OCI-LY7 (cell line): ENCODE results near the gene CAT. TPM values are rescaled to one million over a fixed set of nuclear protein-coding genes. Genes with fewer than 3 reads are reported as not detected.

Experiments used
- BruUV-seq: library from RNA; stranded (reverse); fragments of 400-500 nt; replicated peaks from 2 replicates; lab custom pipeline; 2021; lab: Mats Ljungman, UMichigan
- CTCF ChIA-PET: fragments of 300-600 bp; sonication (Branson Sonifier 250); formaldehyde crosslinking; loops from one replicate; lab custom pipeline; 2022; ENCODE audit warnings: antibody characterized with exemption; ENCODE audit not compliant: unreplicated experiment; lab: Charles Lee
- POLR2A ChIA-PET: fragments of 300-600 bp; sonication (Branson Sonifier 250); formaldehyde crosslinking; loops from one replicate; lab custom pipeline; 2022; ENCODE audit warnings: antibody characterized with exemption; lab: Charles Lee
- DNase-seq: peaks from one replicate; pipeline ENCODE4 v3.0.0-alpha.2; 2015; ENCODE audit warnings: low spot score
- H2AFZ ChIP-seq: fragments of 200-600 bp; sonication (generic), shearing (Covaris generic); 2 replicates; pipeline ENCODE4 v1.6.1; 2014; ENCODE audit warnings: mild to moderate bottlenecking, antibody characterized with exemption, low read length, moderate library complexity
- H3K27ac ChIP-seq: fragments of 200-600 bp; sonication (generic); 2 replicates; pipeline ENCODE4 v1.5.1; 2014; ENCODE audit warnings: mixed run types, low read depth, mild to moderate bottlenecking, moderate library complexity, low read length, inconsistent platforms; ENCODE audit not compliant: poor library complexity, severe bottlenecking
- H3K36me3 ChIP-seq: fragments of 200-600 bp; sonication (generic); 2 replicates; pipeline ENCODE4 v1.6.1; 2014; ENCODE audit warnings: mild to moderate bottlenecking, antibody characterized with exemption, low read length, moderate library complexity, mixed read lengths; ENCODE audit not compliant: insufficient read depth
- H3K4me1 ChIP-seq: fragments of 200-600 bp; sonication (generic); 2 replicates; pipeline ENCODE4 v1.5.1; 2014; ENCODE audit warnings: mild to moderate bottlenecking, low read length; ENCODE audit not compliant: insufficient read depth, poor library complexity, severe bottlenecking
- H3K4me2 ChIP-seq: fragments of 200-600 bp; sonication (generic); 2 replicates; pipeline ENCODE4 v1.6.1; 2014; ENCODE audit warnings: mild to moderate bottlenecking, low read length
- H3K4me3 ChIP-seq: fragments of 200-600 bp; sonication (generic); 2 replicates; pipeline ENCODE4 v1.5.1; 2014; ENCODE audit warnings: mild to moderate bottlenecking, low read depth, low read length; ENCODE audit not compliant: poor library complexity, severe bottlenecking
- H3K79me2 ChIP-seq: fragments of 200-600 bp; sonication (generic); 2 replicates; pipeline ENCODE4 v1.6.1; 2016; ENCODE audit warnings: low read depth, mild to moderate bottlenecking, low read length, moderate library complexity, mixed read lengths; ENCODE audit not compliant: insufficient read depth
- H3K9me2 ChIP-seq: fragments of 200-600 bp; sonication (generic); 2 replicates; pipeline ENCODE4 v1.6.1; 2016; ENCODE audit warnings: mild to moderate bottlenecking, low read length, mixed read lengths; ENCODE audit not compliant: insufficient read depth
- H3K9me3 ChIP-seq: fragments of 200-600 bp; sonication (generic); 2 replicates; pipeline ENCODE4 v1.6.1; 2014; ENCODE audit warnings: mild to moderate bottlenecking, mixed run types, low read length, mixed read lengths
- H4K20me1 ChIP-seq: fragments of 200-600 bp; sonication (generic); 2 replicates; pipeline ENCODE4 v1.6.1; 2014; ENCODE audit warnings: mild to moderate bottlenecking, antibody characterized with exemption, low read length, moderate library complexity, mixed read lengths; ENCODE audit not compliant: insufficient read depth
- CTCF ChIP-seq: fragments of 200-600 bp; sonication (generic); conservative IDR thresholded peaks from 2 replicates; pipeline ENCODE4 v1.5.1; 2014; ENCODE audit warnings: mild to moderate bottlenecking, antibody characterized with exemption, low read length, moderate library complexity, mixed read lengths
- EZH2phosphoT487 ChIP-seq: fragments of 200-600 bp; sonication (generic); IDR thresholded peaks from 2 replicates; pipeline ENCODE4 v1.6.1; 2018; ENCODE audit warnings: low read depth, borderline replicate concordance, mild to moderate bottlenecking, mixed run types, antibody characterized with exemption, low read length, moderate library complexity, mixed read lengths
- intact Hi-C: fragments of 100-400 bp; cut with micrococcal nuclease; formaldehyde crosslinking; loops from one replicate; pipeline ENCODE4 v1.10.0; 2022; ENCODE audit not compliant: unreplicated experiment
- total RNA-seq, 2 experiments: library from RNA; depleted of rRNA in 1 of 2; stranded (reverse); fragments of >200 nt in 1 of 2; shearing (Covaris generic) in 1 of 2; gene quantifications; 2 replicates each; pipeline ENCODE4 v1.2.3, GENCODE V29; 2014 to 2022

Gene CAT
- total RNA-seq, 2 experiments from 2014 or later: 46.6 to 47.8 TPM

GRCh38 chr11:34468209-34468841 lies 29.6 kb downstream of the CAT start:
- no peak for TF ChIP-seq EZH2phosphoT487
- TF ChIP-seq CTCF: peak; percentile 74
- Histone ChIP-seq H3K9me2 (no peaks in the 10 kb centered on the region), H3K9me3 (peaks cover 25% of the 10 kb centered on the region; the same call in 1 of the 2 replicates), H3K4me3 (no peak overlapping the region), H3K36me3 (peaks cover 94% of the 10 kb centered on the region), H3K4me1 (no peaks in the 10 kb centered on the region), H3K4me2 (no peak overlapping the region), H3K79me2 (no peaks in the 10 kb centered on the region), H2AFZ (no peak overlapping the region), H3K27ac (no peak overlapping the region), H4K20me1 (no peaks in the 10 kb centered on the region)
- peak; percentile 23 for DNase-seq
- ChIA-PET POLR2A (interaction anchor here (0.7 to 1.0 kb wide), 3 partner anchors 9 to 28 kb away, joined by 3 to 4 read pairs (median 3); no protein-coding TSS in a partner anchor), CTCF (no interaction called here)
- intact Hi-C loops: no loop called here
- BruUV-seq: no TSS peak

GRCh38 chr11:34473603-34474169 lies 35.0 kb downstream of the CAT start:
- intact Hi-C loops: no loop called here
- Histone ChIP-seq H3K4me1 (no peaks in the 10 kb centered on the region), H2AFZ (no peak overlapping the region), H3K27ac (no peak overlapping the region), H3K4me3 (no peak overlapping the region), H3K4me2 (no peak overlapping the region), H3K9me3 (peaks cover under 1% of the 10 kb centered on the region; the same call in 1 of the 2 replicates), H3K79me2 (no peaks in the 10 kb centered on the region), H3K36me3 (peaks cover 48% of the 10 kb centered on the region), H4K20me1 (no peaks in the 10 kb centered on the region), H3K9me2 (no peaks in the 10 kb centered on the region)
- CTCF ChIA-PET: no interaction called here
- TF ChIP-seq CTCF (no peak), EZH2phosphoT487 (no peak)
- POLR2A ChIA-PET: interaction anchor here (1.1 kb wide), 1 partner anchor 35 kb away, joined by 3 read pairs; the partner anchor contains the start of gene CAT
- DNase-seq: no peak
- BruUV-seq: no TSS peak

- ChIA-PET CTCF (no interaction called here), POLR2A (interaction anchor here (0.7 kb wide), 2 partner anchors 435 to 922 kb away, joined by 4 to 6 read pairs; no protein-coding TSS in a partner anchor)
- TF ChIP-seq CTCF (no peak), EZH2phosphoT487 (no peak)
- H3K9me2 ChIP-seq: no peaks in the 10 kb centered on the region
- H3K79me2 ChIP-seq: no peaks in the 10 kb centered on the region
- H3K4me2 ChIP-seq: no peak overlapping the region
- DNase-seq: no peak
- no peak overlapping the region for H2AFZ ChIP-seq
- no peaks in the 10 kb centered on the region for H3K9me3 ChIP-seq
- H3K4me3 ChIP-seq: no peak overlapping the region
- H3K27ac ChIP-seq: no peak overlapping the region
- intact Hi-C loops: no loop called here
- no peaks in the 10 kb centered on the region for H3K4me1 ChIP-seq
- H4K20me1 ChIP-seq: no peaks in the 10 kb centered on the region
- peaks cover 28% of the 10 kb centered on the region for H3K36me3 ChIP-seq
- no TSS peak for BruUV-seq
Observed at GRCh38 chr11:34475656-34476055, 36.9 kb downstream of the CAT start.
